Liver (tissue), 9 donors: ENCODE results near the gene SHOC1. TPM values are rescaled to one million over a fixed set of nuclear protein-coding genes. Genes with fewer than 3 reads are reported as not detected.

Source experiments
- DNase-seq: peaks from one replicate; pipeline ENCODE4 v3.0.0-alpha.2; 2017; ENCODE audit warnings: low spot score
- H3K27ac ChIP-seq, 2 donors: one replicate each; pipeline ENCODE4 v1.7.0; 2013; ENCODE audit warnings: inconsistent platforms in 2 of 2, low read length in 2 of 2, control low read depth in 1 of 2, low read depth in 1 of 2, mild to moderate bottlenecking in 1 of 2
- H3K27me3 ChIP-seq, 4 donors: one replicate each; pipeline versions ENCODE4 v1.6.1 to v1.7.0; 2013; ENCODE audit warnings: low read length in 3 of 4, inconsistent platforms in 1 of 4, mild to moderate bottlenecking in 1 of 4, moderate library complexity in 1 of 4; ENCODE audit not compliant: control insufficient read depth in 4 of 4, insufficient read depth in 4 of 4
- H3K36me3 ChIP-seq, 4 donors: one replicate each; pipeline versions ENCODE4 v1.6.1 to v1.7.0; 2013; ENCODE audit warnings: low read length in 3 of 4, mild to moderate bottlenecking in 3 of 4, low read depth in 1 of 4, moderate library complexity in 1 of 4; ENCODE audit not compliant: control insufficient read depth in 4 of 4, insufficient read depth in 3 of 4
- H3K4me1 ChIP-seq, 4 donors: one replicate each; pipeline versions ENCODE4 v1.6.1 to v1.7.0; 2013; ENCODE audit warnings: low read length in 3 of 4, mild to moderate bottlenecking in 3 of 4, moderate library complexity in 1 of 4; ENCODE audit not compliant: control insufficient read depth in 4 of 4, insufficient read depth in 4 of 4
- H3K4me3 ChIP-seq, 3 donors: one replicate each; pipeline versions ENCODE4 v1.6.1 to v1.7.0; 2013; ENCODE audit warnings: low read length in 3 of 3, control low read depth in 1 of 3, low read depth in 1 of 3, mild to moderate bottlenecking in 1 of 3
- H3K9ac ChIP-seq, 2 donors: one replicate each; pipeline ENCODE4 v1.7.0; 2013; ENCODE audit warnings: low read length in 2 of 2, mild to moderate bottlenecking in 2 of 2, moderate library complexity in 2 of 2, control low read depth in 1 of 2, low read depth in 1 of 2
- H3K9me3 ChIP-seq, 4 donors: one replicate each; pipeline versions ENCODE4 v1.6.1 to v1.7.0; 2013; ENCODE audit warnings: low read length in 3 of 4; ENCODE audit not compliant: control insufficient read depth in 4 of 4
- ATF3 ChIP-seq: IDR thresholded peaks from 2 replicates; pipeline ENCODE4 v1.6.1; 2016; ENCODE audit warnings: antibody characterized with exemption
- EGR1 ChIP-seq, 2 donors: IDR thresholded peaks; 2 replicates each; pipeline ENCODE4 v1.6.1; 2016 to 2018; ENCODE audit warnings: antibody characterized with exemption in 2 of 2, low read depth in 2 of 2
- FOXA1 ChIP-seq: IDR thresholded peaks from 2 replicates; pipeline ENCODE4 v1.6.1; 2016; ENCODE audit warnings: antibody characterized with exemption
- FOXA2 ChIP-seq: IDR thresholded peaks from 2 replicates; pipeline ENCODE4 v1.6.1; 2016; ENCODE audit warnings: antibody characterized with exemption
- GABPA ChIP-seq, 2 donors: IDR thresholded peaks in 1 of 2; conservative IDR thresholded peaks in 1 of 2; 2 replicates each; pipeline ENCODE4 v1.6.1; 2016; ENCODE audit warnings: antibody characterized with exemption in 2 of 2, mild to moderate bottlenecking in 1 of 2, moderate library complexity in 1 of 2
- HNF4A ChIP-seq, 2 donors: conservative IDR thresholded peaks; 2 replicates each; pipeline ENCODE4 v1.6.1; 2016; ENCODE audit warnings: antibody characterized with exemption in 2 of 2, mild to moderate bottlenecking in 2 of 2
- HNF4G ChIP-seq: IDR thresholded peaks from 2 replicates; pipeline ENCODE4 v1.6.1; 2016; ENCODE audit warnings: antibody characterized with exemption
- JUND ChIP-seq, 2 donors: IDR thresholded peaks; 2 replicates each; pipeline ENCODE4 v1.6.1; 2016; ENCODE audit warnings: antibody characterized with exemption in 2 of 2
- MAX ChIP-seq: IDR thresholded peaks from 2 replicates; pipeline ENCODE4 v1.6.1; 2016; ENCODE audit warnings: antibody characterized with exemption
- NR2F2 ChIP-seq: IDR thresholded peaks from 2 replicates; pipeline ENCODE4 v1.6.1; 2016; ENCODE audit warnings: antibody characterized with exemption
- RAD21 ChIP-seq, 2 donors: IDR thresholded peaks; 2 replicates each; pipeline ENCODE4 v1.6.1; 2016; ENCODE audit warnings: antibody characterized with exemption in 2 of 2, mild to moderate bottlenecking in 2 of 2
- YY1 ChIP-seq: IDR thresholded peaks from 2 replicates; pipeline ENCODE4 v1.6.1; 2016; ENCODE audit warnings: antibody characterized with exemption, mild to moderate bottlenecking
- ZBTB33 ChIP-seq: IDR thresholded peaks from 2 replicates; pipeline ENCODE4 v1.6.1; 2016; ENCODE audit warnings: antibody characterized with exemption
- WGBS: extraction: QIAGEN DNeasy Blood & Tissue Kit; methylation state at CpG from one replicate; pipeline ENCODE4 v1.1.7; 2013; 5-methylcytosine and 5-hydroxymethylcytosine counted together
- polyA plus RNA-seq, 2 donors: library from polyadenylated mRNA; stranded (reverse) in 1 of 2; unstranded in 1 of 2; fragments of 200-250 nt in 1 of 2; fragments of >200 nt in 1 of 2; fragmentation: Nextera tagmentation in 1 of 2; extraction: Ambion mirVana in 1 of 2; gene quantifications; one replicate each; pipeline versions ENCODE4 v1.2.1 to v1.2.3, GENCODE V29; 2013 to 2015
- total RNA-seq, 2 donors: library from RNA; depleted of rRNA; stranded (reverse); fragments of >200 nt; gene quantifications; one replicate each; pipeline ENCODE4 v1.2.3, GENCODE V29; 2014
- TF ChIP-seq, protein P1 (sequence below): fragments of 150-350 bp; IDR thresholded peaks from 2 replicates; pipeline ENCODE4 v1.5.1; 2017; ENCODE audit warnings: improper control_type of control experiment, low read depth, low read length; ENCODE audit not compliant: missing input control
- TF ChIP-seq, protein P2 (sequence below): IDR thresholded peaks from 2 replicates; pipeline ENCODE4 v1.6.1; 2016; ENCODE audit warnings: antibody characterized with exemption, mild to moderate bottlenecking
- donor health status: healthy.
- donor health status: healthy.
- donor health status: healthy.
- donor health status: healthy.
- donor health status: healthy.

SHOC1 gene
- not detected for total RNA-seq
- polyA plus RNA-seq, result under 1 TPM in 1 of 2 donors, not detected in 1; 0.13 TPM

GRCh38 chr9:111794835-111795556 lies at the start of gene SHOC1:
SHOC1 (minus strand) TSS chr9:111794937; CDS start chr9:111791418, 3,519 bp downstream.
- Histone ChIP-seq H3K27me3 (no peaks in the 10 kb centered on the region), H3K4me3 (no peak within 1 kb of the TSS), H3K9me3 (no peaks in the 10 kb centered on the region), H3K9ac (no peak within 1 kb of the TSS), H3K4me1 (no peaks in the 10 kb centered on the region), H3K36me3 (no peaks in the 10 kb centered on the region), H3K27ac (no peak within 1 kb of the TSS)
- WGBS, result 82% methylated on average over 29 of the region's 29 CpGs
- TF ChIP-seq, protein P1, sequence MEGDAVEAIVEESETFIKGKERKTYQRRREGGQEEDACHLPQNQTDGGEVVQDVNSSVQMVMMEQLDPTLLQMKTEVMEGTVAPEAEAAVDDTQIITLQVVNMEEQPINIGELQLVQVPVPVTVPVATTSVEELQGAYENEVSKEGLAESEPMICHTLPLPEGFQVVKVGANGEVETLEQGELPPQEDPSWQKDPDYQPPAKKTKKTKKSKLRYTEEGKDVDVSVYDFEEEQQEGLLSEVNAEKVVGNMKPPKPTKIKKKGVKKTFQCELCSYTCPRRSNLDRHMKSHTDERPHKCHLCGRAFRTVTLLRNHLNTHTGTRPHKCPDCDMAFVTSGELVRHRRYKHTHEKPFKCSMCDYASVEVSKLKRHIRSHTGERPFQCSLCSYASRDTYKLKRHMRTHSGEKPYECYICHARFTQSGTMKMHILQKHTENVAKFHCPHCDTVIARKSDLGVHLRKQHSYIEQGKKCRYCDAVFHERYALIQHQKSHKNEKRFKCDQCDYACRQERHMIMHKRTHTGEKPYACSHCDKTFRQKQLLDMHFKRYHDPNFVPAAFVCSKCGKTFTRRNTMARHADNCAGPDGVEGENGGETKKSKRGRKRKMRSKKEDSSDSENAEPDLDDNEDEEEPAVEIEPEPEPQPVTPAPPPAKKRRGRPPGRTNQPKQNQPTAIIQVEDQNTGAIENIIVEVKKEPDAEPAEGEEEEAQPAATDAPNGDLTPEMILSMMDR, result no peak
- no peak for TF ChIP-seq JUND (IDR thresholded peaks at IDR 0.05)
- DNase-seq, result no peak

- WGBS, result 95% methylated on average over 3 of the region's 3 CpGs
- H3K27ac ChIP-seq, result no peak overlapping the region
- no peak for TF ChIP-seq ATF3
- no peak for TF ChIP-seq GABPA (IDR thresholded peaks at IDR 0.05 in 1 of 2, conservative IDR thresholded peaks at IDR 0.05 in 1 of 2)
- no peak for TF ChIP-seq ZBTB33
- TF ChIP-seq, protein P1, result no peak
- TF ChIP-seq FOXA1, result no peak
- no peak for TF ChIP-seq NR2F2
- no peak for TF ChIP-seq EGR1 (IDR thresholded peaks at IDR 0.05; ENCODE audit: low read depth in 2 of 2)
- TF ChIP-seq YY1, result no peak
Measured at GRCh38 chr9:111843971-111844370, 49.2 kb upstream of the SHOC1 start.

DNA sequence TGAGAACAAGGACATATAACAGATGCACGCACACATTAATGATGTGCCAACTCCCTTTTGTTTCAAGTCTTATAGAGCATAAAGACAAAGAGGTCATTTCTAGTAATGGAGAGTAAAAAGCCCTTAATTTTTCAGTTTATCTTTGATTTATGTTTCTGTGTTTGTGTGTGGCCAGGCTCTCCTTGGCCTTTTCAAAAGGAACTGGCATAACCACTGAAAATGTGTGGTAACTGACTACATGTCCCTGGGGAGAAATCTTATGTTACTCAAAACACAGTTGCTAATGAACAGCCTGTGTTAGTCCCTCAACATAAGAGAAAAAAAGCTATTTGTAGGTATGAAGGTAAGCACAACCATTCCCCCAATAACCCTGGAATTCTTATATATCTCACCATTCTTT lies 47.6 kb upstream of the SHOC1 start:
- no peak for DNase-seq
- Histone ChIP-seq H3K27me3 (no peaks in the 10 kb centered on the region), H3K9me3 (no peaks in the 10 kb centered on the region), H3K4me1 (no peaks in the 10 kb centered on the region), H3K9ac (no peak overlapping the region), H3K4me3 (no peak overlapping the region), H3K27ac (no peak overlapping the region), H3K36me3 (no peaks in the 10 kb centered on the region)
- 94% methylated on average over 1 of the region's 1 CpG for WGBS
- TF ChIP-seq YY1 (no peak), RAD21 (IDR thresholded peaks at IDR 0.05) (no peak), EGR1 (IDR thresholded peaks at IDR 0.05; ENCODE audit: low read depth in 2 of 2) (no peak), FOXA2 (no peak), NR2F2 (no peak), HNF4G (no peak), MAX (no peak), FOXA1 (no peak), HNF4A (conservative IDR thresholded peaks at IDR 0.05) (no peak)
- TF ChIP-seq, protein P2, sequence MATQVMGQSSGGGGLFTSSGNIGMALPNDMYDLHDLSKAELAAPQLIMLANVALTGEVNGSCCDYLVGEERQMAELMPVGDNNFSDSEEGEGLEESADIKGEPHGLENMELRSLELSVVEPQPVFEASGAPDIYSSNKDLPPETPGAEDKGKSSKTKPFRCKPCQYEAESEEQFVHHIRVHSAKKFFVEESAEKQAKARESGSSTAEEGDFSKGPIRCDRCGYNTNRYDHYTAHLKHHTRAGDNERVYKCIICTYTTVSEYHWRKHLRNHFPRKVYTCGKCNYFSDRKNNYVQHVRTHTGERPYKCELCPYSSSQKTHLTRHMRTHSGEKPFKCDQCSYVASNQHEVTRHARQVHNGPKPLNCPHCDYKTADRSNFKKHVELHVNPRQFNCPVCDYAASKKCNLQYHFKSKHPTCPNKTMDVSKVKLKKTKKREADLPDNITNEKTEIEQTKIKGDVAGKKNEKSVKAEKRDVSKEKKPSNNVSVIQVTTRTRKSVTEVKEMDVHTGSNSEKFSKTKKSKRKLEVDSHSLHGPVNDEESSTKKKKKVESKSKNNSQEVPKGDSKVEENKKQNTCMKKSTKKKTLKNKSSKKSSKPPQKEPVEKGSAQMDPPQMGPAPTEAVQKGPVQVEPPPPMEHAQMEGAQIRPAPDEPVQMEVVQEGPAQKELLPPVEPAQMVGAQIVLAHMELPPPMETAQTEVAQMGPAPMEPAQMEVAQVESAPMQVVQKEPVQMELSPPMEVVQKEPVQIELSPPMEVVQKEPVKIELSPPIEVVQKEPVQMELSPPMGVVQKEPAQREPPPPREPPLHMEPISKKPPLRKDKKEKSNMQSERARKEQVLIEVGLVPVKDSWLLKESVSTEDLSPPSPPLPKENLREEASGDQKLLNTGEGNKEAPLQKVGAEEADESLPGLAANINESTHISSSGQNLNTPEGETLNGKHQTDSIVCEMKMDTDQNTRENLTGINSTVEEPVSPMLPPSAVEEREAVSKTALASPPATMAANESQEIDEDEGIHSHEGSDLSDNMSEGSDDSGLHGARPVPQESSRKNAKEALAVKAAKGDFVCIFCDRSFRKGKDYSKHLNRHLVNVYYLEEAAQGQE, result no peak

More at GRCh38 chr9:111843971-111844370, 49.2 kb upstream of the SHOC1 start:
- Histone ChIP-seq H3K27me3 (no peaks in the 10 kb centered on the region), H3K36me3 (no peaks in the 10 kb centered on the region), H3K9me3 (no peaks in the 10 kb centered on the region), H3K4me3 (no peak overlapping the region), H3K9ac (no peak overlapping the region), H3K4me1 (no peaks in the 10 kb centered on the region)
- DNase-seq, result no peak
